OCI-LY1 (cell line): Measurements from ENCODE around the gene RHOV.

Experiments used
- EZH2 ChIP-seq: fragments of 200-600 bp; sonication (generic), shearing (Covaris generic); IDR thresholded peaks from 2 replicates; pipeline ENCODE4 v1.8.0; 2017; ENCODE audit warnings: borderline replicate concordance, mixed run types, mild to moderate bottlenecking, antibody characterized with exemption, low read length, moderate library complexity, mixed read lengths
- TF ChIP-seq, protein P1 (sequence below): fragments of 200-600 bp; sonication (generic), shearing (Covaris generic); IDR thresholded peaks from 2 replicates; pipeline ENCODE4 v1.5.1; 2017; ENCODE audit warnings: mild to moderate bottlenecking, antibody characterized with exemption, low read length, moderate library complexity, mixed read lengths

DNA sequence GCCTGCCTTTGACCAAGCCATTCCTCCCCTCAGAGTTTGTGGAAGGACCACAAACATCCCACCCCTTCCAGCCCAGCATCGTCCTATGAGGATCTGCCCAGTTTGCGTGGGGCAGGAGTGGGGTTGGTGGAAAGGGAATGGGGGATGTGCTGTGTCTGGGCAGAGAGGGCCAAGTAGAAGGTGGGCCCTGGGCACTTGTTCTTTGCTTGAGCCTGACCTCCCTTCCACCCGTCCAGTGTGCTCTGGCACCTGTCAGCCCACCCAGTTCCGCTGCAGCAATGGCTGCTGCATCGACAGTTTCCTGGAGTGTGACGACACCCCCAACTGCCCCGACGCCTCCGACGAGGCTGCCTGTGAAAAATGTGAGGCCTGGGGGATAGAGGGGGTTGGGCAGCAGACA is 19.9 kb downstream of the RHOV start:
- TF ChIP-seq, protein P1, sequence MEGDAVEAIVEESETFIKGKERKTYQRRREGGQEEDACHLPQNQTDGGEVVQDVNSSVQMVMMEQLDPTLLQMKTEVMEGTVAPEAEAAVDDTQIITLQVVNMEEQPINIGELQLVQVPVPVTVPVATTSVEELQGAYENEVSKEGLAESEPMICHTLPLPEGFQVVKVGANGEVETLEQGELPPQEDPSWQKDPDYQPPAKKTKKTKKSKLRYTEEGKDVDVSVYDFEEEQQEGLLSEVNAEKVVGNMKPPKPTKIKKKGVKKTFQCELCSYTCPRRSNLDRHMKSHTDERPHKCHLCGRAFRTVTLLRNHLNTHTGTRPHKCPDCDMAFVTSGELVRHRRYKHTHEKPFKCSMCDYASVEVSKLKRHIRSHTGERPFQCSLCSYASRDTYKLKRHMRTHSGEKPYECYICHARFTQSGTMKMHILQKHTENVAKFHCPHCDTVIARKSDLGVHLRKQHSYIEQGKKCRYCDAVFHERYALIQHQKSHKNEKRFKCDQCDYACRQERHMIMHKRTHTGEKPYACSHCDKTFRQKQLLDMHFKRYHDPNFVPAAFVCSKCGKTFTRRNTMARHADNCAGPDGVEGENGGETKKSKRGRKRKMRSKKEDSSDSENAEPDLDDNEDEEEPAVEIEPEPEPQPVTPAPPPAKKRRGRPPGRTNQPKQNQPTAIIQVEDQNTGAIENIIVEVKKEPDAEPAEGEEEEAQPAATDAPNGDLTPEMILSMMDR, result no peak
- TF ChIP-seq EZH2, result no peak
